IMR-90 (cell line): ENCODE measurements around the gene UBASH3A. TPM values are rescaled to one million over a fixed set of nuclear protein-coding genes. Genes with fewer than 3 reads are reported as not detected.

Experiments
- ATAC-seq: fragments of 200-7000 bp; cut with Tn5 transposase; 2 replicates; pipeline ENCODE4 v1.9.1; 2020; ENCODE audit warnings: low read depth, mild to moderate bottlenecking, moderate library complexity
- BruUV-seq: library from RNA; stranded (reverse); fragments of 400-500 nt; replicated peaks from 2 replicates; lab custom pipeline; 2021; lab: Mats Ljungman, UMichigan
- CTCF ChIA-PET: fragments of 300-600 bp; formaldehyde crosslinking; extraction: SDS; loops from one replicate; lab custom pipeline; 2021; ENCODE audit warnings: antibody characterized with exemption; lab: Yijun Ruan, JAX
- POLR2A ChIA-PET: fragments of 300-600 bp; sonication (Branson Sonifier 250); formaldehyde crosslinking; loops from one replicate; lab custom pipeline; 2022; ENCODE audit warnings: antibody characterized with exemption; ENCODE audit not compliant: unreplicated experiment; lab: Charles Lee
- DNase-seq: peaks from one replicate; pipeline ENCODE4 v3.0.0; 2013
- H2AFZ ChIP-seq: replicated peaks from 2 replicates; pipeline ENCODE3; 2013; ENCODE audit warnings: low read length, mild to moderate bottlenecking; ENCODE audit not compliant: poor library complexity
- H2AK5ac ChIP-seq: 2 replicates; pipeline ENCODE4 v1.6.1; 2013; ENCODE audit warnings: low read depth, low read length, inconsistent platforms
- H2AK9ac ChIP-seq: replicated peaks from 2 replicates; pipeline ENCODE3; 2013; ENCODE audit warnings: mild to moderate bottlenecking, low read depth, low read length, moderate library complexity; ENCODE audit not compliant: poor library complexity
- H2BK120ac ChIP-seq: 2 replicates; pipeline ENCODE4 v1.6.1; 2013; ENCODE audit warnings: low read depth, low read length, inconsistent platforms
- H2BK15ac ChIP-seq: 3 replicates; pipeline ENCODE4 v1.6.1; 2013; ENCODE audit warnings: low read depth, low read length, inconsistent platforms
- H2BK20ac ChIP-seq: 2 replicates; pipeline ENCODE4 v1.6.1; 2013; ENCODE audit warnings: low read depth, mild to moderate bottlenecking, inconsistent platforms, low read length, moderate library complexity
- H2BK5ac ChIP-seq: 2 replicates; pipeline ENCODE4 v1.6.1; 2013; ENCODE audit warnings: mild to moderate bottlenecking, low read depth, low read length, inconsistent platforms; ENCODE audit not compliant: poor library complexity, severe bottlenecking
- H3K14ac ChIP-seq: replicated peaks from 2 replicates; pipeline ENCODE4 v1.6.1; 2013; ENCODE audit warnings: low read depth, low read length, inconsistent platforms
- H3K18ac ChIP-seq: 2 replicates; pipeline ENCODE4 v1.6.1; 2013; ENCODE audit warnings: low read depth, low read length, control low read depth
- H3K23ac ChIP-seq: 2 replicates; pipeline ENCODE4 v1.6.1; 2013; ENCODE audit warnings: low read depth, low read length, inconsistent platforms
- H3K27ac ChIP-seq: 2 replicates; pipeline ENCODE4 v1.5.1; 2013; ENCODE audit warnings: mild to moderate bottlenecking, control low read depth, low read length; ENCODE audit not compliant: insufficient read depth
- H3K27me3 ChIP-seq: 2 replicates; pipeline ENCODE4 v1.6.1; 2013; ENCODE audit warnings: low read length; ENCODE audit not compliant: control insufficient read depth, insufficient read depth
- H3K36me3 ChIP-seq: 2 replicates; pipeline ENCODE4 v1.6.1; 2013; ENCODE audit warnings: low read length, mixed read lengths; ENCODE audit not compliant: control insufficient read depth, insufficient read depth
- H3K4ac ChIP-seq: 2 replicates; pipeline ENCODE4 v1.6.1; 2013; ENCODE audit warnings: low read depth, low read length, inconsistent platforms
- H3K4me1 ChIP-seq: 2 replicates; pipeline ENCODE4 v1.6.1; 2013; ENCODE audit warnings: low read length, mixed read lengths; ENCODE audit not compliant: control insufficient read depth, insufficient read depth
- H3K4me2 ChIP-seq: 2 replicates; pipeline ENCODE4 v1.6.1; 2013; ENCODE audit warnings: low read depth, mild to moderate bottlenecking, control low read depth, low read length, moderate library complexity
- H3K4me3 ChIP-seq: 2 replicates; pipeline ENCODE4 v1.5.1; 2013; ENCODE audit warnings: low read depth, mild to moderate bottlenecking, control low read depth, low read length, moderate library complexity; ENCODE audit not compliant: insufficient read depth
- H3K56ac ChIP-seq: 2 replicates; pipeline ENCODE4 v1.6.1; 2013; ENCODE audit warnings: low read length, inconsistent platforms; ENCODE audit not compliant: insufficient read depth; ENCODE audit errors: extremely low read depth
- H3K79me1 ChIP-seq, 2 experiments: 2 replicates each; pipeline ENCODE4 v1.6.1; 2013; ENCODE audit warnings: low read length in 2 of 2, inconsistent platforms in 1 of 2, low read depth in 1 of 2
- H3K9ac ChIP-seq: 2 replicates; pipeline ENCODE4 v1.6.1; 2013; ENCODE audit warnings: low read depth, low read length, control low read depth
- H3K9me1 ChIP-seq: 2 replicates; pipeline ENCODE4 v1.6.1; 2013; ENCODE audit warnings: low read length, inconsistent platforms; ENCODE audit not compliant: insufficient read depth
- H3K9me3 ChIP-seq: 2 replicates; pipeline ENCODE4 v1.6.1; 2013; ENCODE audit warnings: low read length; ENCODE audit not compliant: control insufficient read depth, insufficient read depth
- H4K20me1 ChIP-seq: 2 replicates; pipeline ENCODE4 v1.6.1; 2013; ENCODE audit warnings: low read length, inconsistent platforms; ENCODE audit not compliant: insufficient read depth
- H4K5ac ChIP-seq: 2 replicates; pipeline ENCODE4 v1.6.1; 2013; ENCODE audit warnings: mild to moderate bottlenecking, low read depth, low read length, control low read depth
- H4K8ac ChIP-seq, 2 experiments: 2 replicates each; pipeline ENCODE4 v1.6.1; 2013; ENCODE audit warnings: low read depth in 2 of 2, low read length in 2 of 2, control low read depth in 1 of 2, inconsistent platforms in 1 of 2
- H4K91ac ChIP-seq: 2 replicates; pipeline ENCODE4 v1.6.1; 2013; ENCODE audit warnings: low read depth, low read length, inconsistent platforms; ENCODE audit not compliant: insufficient read depth
- BHLHE40 ChIP-seq: fragments of 150-350 bp; IDR thresholded peaks from 2 replicates; pipeline ENCODE4 v1.6.1; 2016; ENCODE audit warnings: mild to moderate bottlenecking, low read depth, low read length
- CEBPB ChIP-seq: IDR thresholded peaks from 2 replicates; pipeline ENCODE4 v1.6.1; 2012; ENCODE audit warnings: low read depth, low read length, improper control_type of control experiment
- CHD1 ChIP-seq: IDR thresholded peaks from 2 replicates; pipeline ENCODE4 v1.6.1; 2012; ENCODE audit warnings: low read depth, low read length, improper control_type of control experiment
- CTCF ChIP-seq: conservative IDR thresholded peaks from 2 replicates; pipeline ENCODE4 v1.5.1; 2012; ENCODE audit warnings: mild to moderate bottlenecking, low read depth, low read length, improper control_type of control experiment
- ELK1 ChIP-seq: fragments of 150-350 bp; IDR thresholded peaks from 2 replicates; pipeline ENCODE4 v1.6.1; 2016; ENCODE audit warnings: low read depth, mild to moderate bottlenecking, low read length, moderate library complexity, borderline replicate concordance
- FOS ChIP-seq: fragments of 150-350 bp; IDR thresholded peaks from 2 replicates; pipeline ENCODE4 v1.6.1; 2016; ENCODE audit warnings: low read depth, low read length
- MAFK ChIP-seq: IDR thresholded peaks from 2 replicates; pipeline ENCODE4 v1.6.1; 2012; ENCODE audit warnings: low read depth, low read length, improper control_type of control experiment
- MAZ ChIP-seq: IDR thresholded peaks from 2 replicates; pipeline ENCODE4 v1.6.1; 2012; ENCODE audit warnings: low read depth, mild to moderate bottlenecking, low read length, improper control_type of control experiment, moderate library complexity, borderline replicate concordance
- MXI1 ChIP-seq: IDR thresholded peaks from 2 replicates; pipeline ENCODE4 v1.6.1; 2012; ENCODE audit warnings: low read depth, mild to moderate bottlenecking, low read length, moderate library complexity, borderline replicate concordance
- NFE2L2 ChIP-seq: fragments of 150-350 bp; IDR thresholded peaks from 2 replicates; pipeline ENCODE4 v1.6.1; 2016; ENCODE audit warnings: low read depth, mild to moderate bottlenecking, low read length
- POLR2A ChIP-seq: IDR thresholded peaks from 2 replicates; pipeline ENCODE4 v1.6.1; 2012; ENCODE audit warnings: mild to moderate bottlenecking, low read depth, low read length
- RAD21 ChIP-seq: IDR thresholded peaks from 2 replicates; pipeline ENCODE4 v1.6.1; 2012; ENCODE audit warnings: low read length, improper control_type of control experiment
- RCOR1 ChIP-seq: IDR thresholded peaks from 2 replicates; pipeline ENCODE4 v1.6.1; 2012; ENCODE audit warnings: mild to moderate bottlenecking, low read length, improper control_type of control experiment; ENCODE audit not compliant: insufficient replicate concordance
- RFX5 ChIP-seq: IDR thresholded peaks from 2 replicates; pipeline ENCODE4 v1.8.0; 2012; ENCODE audit warnings: low read depth, mild to moderate bottlenecking, low read length, moderate library complexity
- SMC3 ChIP-seq: fragments of 150-350 bp; IDR thresholded peaks from 2 replicates; pipeline ENCODE4 v1.6.1; 2016; ENCODE audit warnings: low read depth, mild to moderate bottlenecking, antibody characterized with exemption, low read length, moderate library complexity
- USF2 ChIP-seq: fragments of 150-350 bp; IDR thresholded peaks from 2 replicates; pipeline ENCODE4 v1.6.1; 2017; ENCODE audit warnings: mild to moderate bottlenecking, antibody characterized with exemption, low read length, low read depth
- WGBS, 2 experiments: methylation state at CpG; one replicate each; pipeline versions ENCODE4 v1.1.5 to v1.1.7; 2013; ENCODE audit warnings: missing lambda C conversion rate in 2 of 2; ENCODE audit not compliant: insufficient read length in 1 of 2; ENCODE audit errors: extremely low coverage in 2 of 2; 5-methylcytosine and 5-hydroxymethylcytosine counted together
- dilution Hi-C: fragments of 300-500 bp; cut with HindIII; formaldehyde crosslinking; loops from one replicate; pipeline ENCODE4 v1.14.3; 2018; ENCODE audit warnings: low sequenced_read_pairs; ENCODE audit not compliant: unreplicated experiment
- in situ Hi-C: fragments of 300-500 bp; cut with MboI; formaldehyde crosslinking; loops from 3 replicates; pipeline ENCODE4 v1.14.3; 2019; ENCODE audit warnings: low sequenced_read_pairs, inconsistent platforms, mixed read lengths
- intact Hi-C: fragments of 100-400 bp; cut with micrococcal nuclease; formaldehyde crosslinking; loops from 2 replicates; pipeline ENCODE4 v1.10.0; 2022
- polyA plus RNA-seq, 3 experiments: library from polyadenylated mRNA; depleted of rRNA; stranded (reverse); fragments of >200 nt; gene quantifications; 2 replicates each; pipeline ENCODE4 v1.2.3, GENCODE V29; 2012; ENCODE audit warnings: low replicate concordance in 1 of 3
- total RNA-seq: library from RNA; depleted of rRNA; stranded (reverse); fragments of >200 nt; gene quantifications from 2 replicates; pipeline ENCODE4 v1.2.3, GENCODE V29; 2012

UBASH3A gene
- total and polyA plus RNA-seq, 2 of the 4 experiments (the other 2 are of a cell fraction): not detected

GRCh38 chr21:42441963-42442362, 38.3 kb downstream of the UBASH3A start:
- POLR2A ChIA-PET: no interaction called here
- dilution Hi-C loops: no loop called here
- H3K9me1 ChIP-seq: no peaks in the 10 kb centered on the region
- H3K36me3 ChIP-seq: no peaks in the 10 kb centered on the region
- no peak overlapping the region for H3K27ac ChIP-seq
- intact Hi-C loops: no loop called here
- H3K18ac ChIP-seq: no peak overlapping the region
- no peaks in the 10 kb centered on the region for H4K20me1 ChIP-seq
- in situ Hi-C loops: no loop called here
- no peak overlapping the region for H4K8ac ChIP-seq
- H2BK15ac ChIP-seq: no peak overlapping the region
- no TSS peak for BruUV-seq
- H2BK5ac ChIP-seq: no peak overlapping the region
- CTCF ChIA-PET: no interaction called here
- H3K79me1 ChIP-seq: no peaks in the 10 kb centered on the region
- no peak overlapping the region for H2AK5ac ChIP-seq
- DNase-seq (no peak), ATAC-seq (no peak)
- no peaks in the 10 kb centered on the region for H3K4me1 ChIP-seq
- WGBS, 2 experiments: no CpG with 5 or more reads among the region's 6 CpGs
- no peak overlapping the region for H2BK120ac ChIP-seq
- H3K27me3 ChIP-seq: no peaks in the 10 kb centered on the region; the same call in 1 of the 2 replicates
- H3K23ac ChIP-seq: no peak overlapping the region
- H4K5ac ChIP-seq: no peak overlapping the region
- TF ChIP-seq MAZ (no peak), MAFK (no peak), RFX5 (no peak), SMC3 (no peak), FOS (no peak), ELK1 (no peak), RAD21 (no peak), NFE2L2 (no peak), CHD1 (no peak), CEBPB (no peak), POLR2A (no peak), CTCF (no peak), BHLHE40 (no peak), USF2 (no peak), MXI1 (no peak), RCOR1 (no peak)
- no peak overlapping the region for H4K91ac ChIP-seq
- no peak overlapping the region for H3K56ac ChIP-seq
- no peak overlapping the region for H3K9ac ChIP-seq
- no peak overlapping the region for H3K4me2 ChIP-seq
- H3K14ac ChIP-seq: no peak overlapping the region
- no peak overlapping the region for H2BK20ac ChIP-seq
- H2AFZ ChIP-seq: no peak overlapping the region
- no peak overlapping the region for H3K4ac ChIP-seq
- no peaks in the 10 kb centered on the region; the same call in 1 of the 2 replicates for H3K9me3 ChIP-seq
- H2AK9ac ChIP-seq: no peak overlapping the region
- no peak overlapping the region for H3K4me3 ChIP-seq
